AG10803 (cell line): Measurements from ENCODE around the gene AP4E1.
A peak's percentile ranks its signal among the peaks of the same experiment; 100 is the strongest.

Experiments
- DNase-seq: peaks from one replicate; pipeline ENCODE4 v3.0.0; 2010; ENCODE audit warnings: low read depth
- H3K4me3 ChIP-seq: 2 replicates; pipeline ENCODE4 v1.5.1; 2011; ENCODE audit warnings: mild to moderate bottlenecking, low read length, control low read depth
- CTCF ChIP-seq: conservative IDR thresholded peaks from 2 replicates; pipeline ENCODE4 v1.5.1; 2011; ENCODE audit warnings: mild to moderate bottlenecking, low read length, control low read depth, inconsistent platforms

AP4E1 gene

GRCh38 chr15:51049081-51049480 is 140.6 kb downstream of the AP4E1 start:
- DNase-seq: no peak
- no peak for TF ChIP-seq CTCF
- H3K4me3 ChIP-seq: no peak overlapping the region

DNA sequence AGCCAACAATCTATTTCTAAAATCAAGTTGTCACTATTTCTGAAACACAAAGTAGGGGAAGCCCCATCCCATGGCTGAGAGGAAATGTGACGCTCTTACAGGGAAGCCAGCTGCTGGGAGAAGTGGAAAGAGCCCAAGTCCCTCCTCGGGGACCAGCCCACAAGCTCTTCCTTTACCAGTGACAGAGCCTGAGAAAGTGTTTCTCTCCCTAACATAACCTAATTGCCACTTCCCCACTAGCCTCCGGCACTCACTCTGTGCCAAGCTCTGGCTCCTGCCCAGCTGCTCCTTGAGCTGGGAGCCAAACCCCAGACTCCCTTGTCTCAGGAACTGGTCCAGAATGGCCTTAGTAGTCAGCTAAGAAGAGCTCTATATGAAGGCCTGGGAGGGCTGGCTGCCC is 143.3 kb downstream of the AP4E1 start:
- peak; percentile 46 for DNase-seq
- TF ChIP-seq CTCF: no peak
- no peak overlapping the region for H3K4me3 ChIP-seq

DNA sequence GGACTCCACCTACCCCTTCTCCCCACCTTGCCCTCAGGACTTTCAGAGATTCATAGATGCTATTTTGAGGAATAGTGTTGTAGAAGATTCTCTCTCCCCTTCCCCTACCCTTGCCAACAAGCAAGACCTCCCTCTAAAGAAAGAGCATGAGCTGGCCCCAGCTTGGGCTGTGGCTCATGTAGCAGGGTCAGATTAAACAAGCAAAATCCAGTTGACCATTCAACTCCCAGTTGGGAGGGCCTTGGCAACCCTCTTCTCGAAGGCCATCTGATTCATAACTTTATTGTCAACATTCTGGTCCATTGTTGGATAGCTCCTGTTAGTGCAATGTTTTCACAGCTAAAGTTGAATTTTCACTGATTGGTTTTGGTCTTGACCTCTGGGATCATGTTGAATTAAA is 145.1 kb downstream of the AP4E1 start:
- no peak for DNase-seq
- H3K4me3 ChIP-seq: no peak overlapping the region
- no peak for TF ChIP-seq CTCF

GRCh38 chr15:51054535-51054934 is 146.1 kb downstream of the AP4E1 start:
- no peak for TF ChIP-seq CTCF
- H3K4me3 ChIP-seq: no peak overlapping the region
- no peak for DNase-seq
